ENCODE data around the gene ASAP2. TPM values are rescaled to one million over a fixed set of nuclear protein-coding genes. Genes with fewer than 3 reads are reported as not detected.

Gene ASAP2
- total and polyA plus RNA-seq, 9 of the 15 experiments (the other 6 are each of a cell fraction or from before 2014, with no cell fraction given), result 0.06 to 4.3 (median 3.1) TPM

DNA sequence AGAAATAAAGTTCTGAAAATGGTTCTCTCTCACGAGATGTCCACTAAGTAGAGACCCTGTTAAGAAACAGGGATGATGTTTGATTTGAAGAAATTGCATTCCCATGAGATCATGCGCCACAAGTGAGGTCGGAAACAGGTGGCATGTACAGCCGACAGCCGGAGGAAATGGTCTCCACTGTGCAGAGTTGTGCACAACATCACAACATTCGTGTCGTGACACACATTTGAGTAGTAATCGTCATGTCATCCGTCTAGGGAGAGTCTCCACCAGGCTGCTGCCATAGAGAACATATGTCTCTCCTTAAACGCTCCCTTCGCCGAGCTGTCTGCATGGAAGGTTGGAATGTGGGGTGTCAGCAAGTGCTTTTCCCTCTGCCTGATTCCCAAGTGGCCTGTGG, 84.7 kb downstream of the ASAP2 start:
- in situ Hi-C loops (cut with MboI) (no loop called here), intact Hi-C loops (cut with micrococcal nuclease) (no loop called here)
- no peaks in the 10 kb centered on the region for H3K36me3 ChIP-seq (ENCODE audit: control insufficient read depth, insufficient read depth, low read length)
- FAIRE-seq, result no peak
- ChIA-PET POLR2A (interaction anchor here (0.9 kb wide), 2 partner anchors 9 to 19 kb away, joined by 3 read pairs; no protein-coding TSS in a partner anchor), CTCF (ENCODE audit: low intra/inter-chr PET ratio) (no interaction called here)
- H4K20me1 ChIP-seq (replicated peaks; ENCODE audit: control insufficient read depth, insufficient read depth, low read length), result peaks cover 6% of the 10 kb centered on the region; the same call in 1 of the 2 replicates
- 10% methylated on average over 12 of the region's 12 CpGs for WGBS (ENCODE audit: insufficient coverage, low coverage, missing lambda C conversion rate)
- H3K9ac ChIP-seq (ENCODE audit: insufficient read depth in 1 of 2, low read depth in 2 of 2, low read length in 2 of 2), result 0 out of 4 replicates have a peak overlapping the region, but pooled peaks of 1 of the 2 experiments have one; percentile 18
- no peaks in the 10 kb centered on the region for H3K79me2 ChIP-seq (ENCODE audit: control insufficient read depth, insufficient read depth, low read length)
- no peaks in the 10 kb centered on the region for H3K9me3 ChIP-seq (replicated peaks; ENCODE audit: control insufficient read depth, insufficient read depth, low read depth, low read length)
- no peak overlapping the region for H3K27ac ChIP-seq (ENCODE audit: extremely low read depth, low read depth, low read length)
- no peak overlapping the region for H3K4me2 ChIP-seq (ENCODE audit: insufficient read depth, low read length)
- TF ChIP-seq ZNF431 (CRISPR knock-in tag; IDR thresholded peaks at IDR 0.05), result no peak
- TF ChIP-seq, protein P1, sequence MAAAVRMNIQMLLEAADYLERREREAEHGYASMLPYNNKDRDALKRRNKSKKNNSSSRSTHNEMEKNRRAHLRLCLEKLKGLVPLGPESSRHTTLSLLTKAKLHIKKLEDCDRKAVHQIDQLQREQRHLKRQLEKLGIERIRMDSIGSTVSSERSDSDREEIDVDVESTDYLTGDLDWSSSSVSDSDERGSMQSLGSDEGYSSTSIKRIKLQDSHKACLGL (CRISPR knock-in tag; IDR thresholded peaks at IDR 0.05; ENCODE audit: borderline replicate concordance, poor library complexity, severe bottlenecking), result no peak
- TF ChIP-seq RFX1 (IDR thresholded peaks at IDR 0.05), result no peak
- no peak for TF ChIP-seq SP1 (CRISPR knock-in tag; IDR thresholded peaks at IDR 0.05)
- no peak for TF ChIP-seq TARDBP (IDR thresholded peaks at IDR 0.05)
- TF ChIP-seq, protein P2, sequence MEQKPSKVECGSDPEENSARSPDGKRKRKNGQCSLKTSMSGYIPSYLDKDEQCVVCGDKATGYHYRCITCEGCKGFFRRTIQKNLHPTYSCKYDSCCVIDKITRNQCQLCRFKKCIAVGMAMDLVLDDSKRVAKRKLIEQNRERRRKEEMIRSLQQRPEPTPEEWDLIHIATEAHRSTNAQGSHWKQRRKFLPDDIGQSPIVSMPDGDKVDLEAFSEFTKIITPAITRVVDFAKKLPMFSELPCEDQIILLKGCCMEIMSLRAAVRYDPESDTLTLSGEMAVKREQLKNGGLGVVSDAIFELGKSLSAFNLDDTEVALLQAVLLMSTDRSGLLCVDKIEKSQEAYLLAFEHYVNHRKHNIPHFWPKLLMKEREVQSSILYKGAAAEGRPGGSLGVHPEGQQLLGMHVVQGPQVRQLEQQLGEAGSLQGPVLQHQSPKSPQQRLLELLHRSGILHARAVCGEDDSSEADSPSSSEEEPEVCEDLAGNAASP (IDR thresholded peaks at IDR 0.05), result no peak
- TF ChIP-seq ZNF586 (CRISPR knock-in tag; conservative IDR thresholded peaks at IDR 0.05), result no peak
- H3K4me3 ChIP-seq, result no peak overlapping the region
- no peaks in the 10 kb centered on the region for H3K9me1 ChIP-seq (ENCODE audit: control insufficient read depth, insufficient read depth, low read length)
- no TSS peak for BruUV-seq (replicated peaks)
- peaks cover 19 to 67% of the 10 kb centered on the region in 2 experiments for H3K27me3 ChIP-seq (ENCODE audit: control insufficient read depth in 2 of 2, insufficient read depth in 2 of 2, low read length in 2 of 2)
- no peak for ATAC-seq
- no peak overlapping the region for H2AFZ ChIP-seq (ENCODE audit: low read depth, low read length)
- peaks cover 0 to 4% of the 10 kb centered on the region in 2 experiments; a peak in 2 of 5 replicates for H3K4me1 ChIP-seq (replicated peaks in 1 of 2; ENCODE audit: control insufficient read depth in 2 of 2, insufficient read depth in 2 of 2, low read length in 2 of 2)
- no peak for DNase-seq (ENCODE audit: extremely low read depth in 1 of 4, low spot score in 3 of 4)
